Measurements from ENCODE around the gene DDX28. TPM values are rescaled to one million over a fixed set of nuclear protein-coding genes. Genes with fewer than 3 reads are reported as not detected.
"Not testable (repeated sequence)": the region's sequence is repeated elsewhere in the genome, so short reads cannot be mapped to it uniquely, and the experiment has no call there.

The DDX28 gene
- total and polyA plus RNA-seq, 10 of the 15 experiments (the other 5 are each of a cell fraction or from before 2014, with no cell fraction given), result 3.6 to 40.4 (median 20.0) TPM

- TF ChIP-seq ZBTB11 (CRISPR knock-in tag; IDR thresholded peaks at IDR 0.05) (no peak), CBX3 (IDR thresholded peaks at IDR 0.05; ENCODE audit: borderline replicate concordance, low read depth) (no peak), NKRF (conservative IDR thresholded peaks at IDR 0.05) (no peak), ETV6 (conservative IDR thresholded peaks at IDR 0.05 in 1 of 2, IDR thresholded peaks at IDR 0.05 in 1 of 2; ENCODE audit: borderline replicate concordance in 1 of 2, low read depth in 1 of 2) (no peak), RELA (IDR thresholded peaks at IDR 0.05; ENCODE audit: borderline replicate concordance, partially characterized antibody) (no peak)
Observed at GRCh38 chr16:67975321-67976105, 47.5 kb downstream of the DDX28 start (continued).

GRCh38 chr16:67972285-67972684 is 50.7 kb downstream of the DDX28 start:
- H3K27ac ChIP-seq (ENCODE audit: control insufficient read depth, insufficient read depth); POLR2A ChIA-PET; CTCF ChIA-PET; H3K9ac ChIP-seq (ENCODE audit: control insufficient read depth, insufficient read depth, low read length); H3K27me3 ChIP-seq (replicated peaks in 1 of 2; ENCODE audit: control insufficient read depth in 2 of 2, insufficient read depth in 2 of 2, low read length in 1 of 2); H3K36me3 ChIP-seq (ENCODE audit: control insufficient read depth in 2 of 2, insufficient read depth in 2 of 2, low read length in 1 of 2); RAD21 ChIA-PET (ENCODE audit: unreplicated experiment); FAIRE-seq; H3K4me3 ChIP-seq; DNase-seq (ENCODE audit: low read depth, low spot score); H3K4me2 ChIP-seq (ENCODE audit: control insufficient read depth, insufficient read depth); H3K79me2 ChIP-seq (ENCODE audit: control insufficient read depth, insufficient read depth, low read length); H3K9me3 ChIP-seq (replicated peaks; ENCODE audit: control insufficient read depth, insufficient read depth, low read length); in situ Hi-C loops (cut with MboI); H4K20me1 ChIP-seq (ENCODE audit: control insufficient read depth, insufficient read depth); BruUV-seq (replicated peaks); H2AFZ ChIP-seq (ENCODE audit: control insufficient read depth, low read depth, low read length); intact Hi-C loops (cut with micrococcal nuclease; ENCODE audit: unreplicated experiment); SMC1A ChIA-PET (ENCODE audit: uncharacterized antibody, unreplicated experiment); ATAC-seq: not testable (repeated sequence)
- H3K4me1 ChIP-seq (ENCODE audit: control insufficient read depth, insufficient read depth, low read length), result peaks cover 25% of the 10 kb centered on the region
- WGBS (ENCODE audit: insufficient coverage, insufficient replicate concordance, low lambda C conversion rate, missing lambda C conversion rate), result 85% methylated on average over 3 of the region's 7 CpGs

All from GM12878 (cell line).